Breast epithelium (tissue), 3 donors: ENCODE data around the gene ABCA4.

Source experiments
- CTCF ChIP-seq, 3 donors: fragments of 450-650 bp; IDR thresholded peaks; one replicate each; pipeline ENCODE4 v1.5.1; 2016 to 2017; ENCODE audit warnings: antibody characterized with exemption in 3 of 3, mild to moderate bottlenecking in 3 of 3, moderate library complexity in 3 of 3
- POLR2AphosphoS5 ChIP-seq, 3 donors: sonication (generic); formaldehyde crosslinking; IDR thresholded peaks; one replicate each; pipeline ENCODE4 v1.6.1; 2017; ENCODE audit warnings: antibody characterized with exemption in 3 of 3

GRCh38 chr1:94117259-94117851, 3.6 kb downstream of the ABCA4 start:
- TF ChIP-seq CTCF (IDR thresholded peaks at IDR 0.05) = no peak
- TF ChIP-seq POLR2AphosphoS5 (IDR thresholded peaks at IDR 0.05) = no peak
